ENCODE results near the gene XRCC1.

DNA sequence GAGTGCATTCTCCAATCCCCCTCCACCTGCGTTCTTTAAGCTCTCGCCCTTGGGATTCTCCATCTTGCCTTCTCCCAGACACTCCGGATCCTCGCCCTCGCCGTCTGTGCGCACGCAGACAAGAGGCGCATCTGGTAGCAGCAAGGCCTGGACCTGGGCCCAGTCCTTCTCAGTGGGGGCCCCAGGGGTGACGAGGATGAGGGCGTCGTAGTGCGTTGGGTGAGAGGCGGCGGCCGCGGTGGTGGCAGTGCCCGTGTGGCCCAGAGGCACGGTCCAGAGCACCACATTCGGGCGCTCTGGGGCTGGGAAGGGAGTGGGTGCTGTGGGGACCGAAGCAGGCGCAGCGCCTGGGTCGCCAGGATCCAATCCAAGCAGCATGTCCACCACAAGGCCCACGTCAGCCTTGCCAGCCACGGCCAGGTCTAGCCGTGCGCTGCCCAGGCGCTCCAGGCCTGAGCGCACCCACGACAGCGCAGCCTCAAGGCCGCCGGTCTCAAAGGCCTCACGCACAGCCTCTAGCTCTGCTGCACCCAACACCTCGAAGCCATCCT lies 17.5 kb upstream of the XRCC1 start:
- TF ChIP-seq POLR2A (IDR thresholded peaks at IDR 0.05), result no peak
- TF ChIP-seq CTCF (IDR thresholded peaks at IDR 0.05 in 4 of 5, conservative IDR thresholded peaks at IDR 0.05 in 1 of 5), result no peak
